ENCODE results near the gene PICK1.

DNA sequence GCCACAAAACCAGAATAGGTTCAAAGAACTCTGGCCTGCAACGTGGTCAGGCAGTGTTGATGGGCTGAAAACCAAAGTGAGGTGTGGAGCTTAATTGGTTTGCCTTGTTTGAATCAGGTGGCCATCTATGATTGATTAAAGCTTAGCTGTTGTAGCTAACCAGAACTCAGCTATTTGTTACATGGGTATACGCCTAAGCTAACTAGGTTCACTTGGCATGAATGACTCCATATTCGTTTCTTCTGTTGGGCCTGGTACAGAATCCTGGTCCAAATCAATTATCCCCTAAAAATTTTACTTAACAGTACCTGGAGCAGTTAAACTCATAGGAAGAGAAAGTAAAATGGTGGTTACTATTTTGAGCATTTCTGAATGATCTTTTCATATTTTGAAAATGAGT lies 61.0 kb downstream of the PICK1 start:
- TF ChIP-seq PAX5 (IDR thresholded peaks at IDR 0.05; ENCODE audit: insufficient read depth, low read length, severe bottlenecking) = no peak
- TF ChIP-seq SPI1 (IDR thresholded peaks at IDR 0.05; ENCODE audit: low read depth, low read length) = no peak
- no peak for TF ChIP-seq POLR2AphosphoS5 (IDR thresholded peaks at IDR 0.05; ENCODE audit: low read depth, low read length)
- no peak for TF ChIP-seq POLR2A (IDR thresholded peaks at IDR 0.05; ENCODE audit: low read depth, low read length)
- TF ChIP-seq TAF1 (IDR thresholded peaks at IDR 0.05; ENCODE audit: low read depth, low read length) = no peak
- no peak for TF ChIP-seq POU2F2 (IDR thresholded peaks at IDR 0.05; ENCODE audit: low read depth, low read length)
